ENCODE measurements around the gene BDH2. TPM values are rescaled to one million over a fixed set of nuclear protein-coding genes. Genes with fewer than 3 reads are reported as not detected.

BDH2 gene
- total and polyA plus RNA-seq, 4 donors = 44.1 to 120 (median 65.5) TPM

DNA sequence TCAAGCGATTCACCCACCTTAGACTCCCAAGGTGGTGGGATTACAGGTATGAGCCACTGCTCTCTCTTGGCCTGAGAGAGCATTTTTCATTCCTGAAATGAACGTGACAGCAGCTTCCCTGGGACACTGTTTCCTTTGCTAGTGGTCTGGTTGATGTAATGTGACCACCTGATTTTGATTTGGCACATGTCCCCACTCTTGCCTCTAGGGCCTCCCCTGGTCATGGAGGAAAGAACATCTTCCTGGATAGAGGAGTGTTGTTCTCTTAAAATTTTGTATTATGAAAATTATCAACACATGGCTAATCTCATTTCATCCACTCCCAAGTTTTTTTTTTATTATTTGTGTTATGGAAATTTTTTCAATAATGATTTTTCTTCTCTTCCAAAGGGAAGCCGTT, 46.9 kb downstream of the BDH2 start:
- intact Hi-C loops (cut with DNase I) = no loop called here

DNA sequence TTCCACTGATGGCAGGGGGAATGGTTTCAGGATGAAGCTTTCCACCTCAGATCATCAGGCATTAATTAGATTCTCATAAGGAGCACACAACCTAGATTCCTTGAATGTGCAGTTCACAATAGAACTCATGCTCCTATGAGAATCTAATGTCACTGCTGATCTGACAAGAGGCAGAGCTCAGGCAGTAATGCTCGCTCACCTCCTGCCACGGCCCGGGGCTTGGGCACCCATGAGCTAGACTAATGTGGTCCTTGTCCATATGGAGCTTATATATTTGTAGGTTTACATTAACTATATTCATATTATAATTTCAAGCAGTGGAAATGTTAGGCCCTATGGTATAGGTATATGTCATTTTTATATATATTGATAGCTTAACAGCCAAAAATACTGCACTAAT, 47.5 kb downstream of the BDH2 start:
- intact Hi-C loops (cut with DNase I) = no loop called here
- 95 to 97% methylated on average over 3 of the region's 3 CpGs for WGBS, 2 donors

More for the DNA sequence above, 46.9 kb downstream of the BDH2 start:
- Histone ChIP-seq H3K36me3 (ENCODE audit: control insufficient read depth in 1 of 2, insufficient read depth in 2 of 2, low read length in 1 of 2) (no peaks in the 10 kb centered on the region), H3K9me3 (ENCODE audit: control insufficient read depth, low read length) (no peaks in the 10 kb centered on the region), H3K27me3 (ENCODE audit: control insufficient read depth in 1 of 2, insufficient read depth in 2 of 2, low read length in 1 of 2) (no peaks in the 10 kb centered on the region), H3K27ac (ENCODE audit: low read depth in 1 of 2, low read length in 2 of 2) (no peak overlapping the region), H3K4me1 (ENCODE audit: control insufficient read depth in 1 of 2, insufficient read depth in 2 of 2, low read length in 2 of 2) (no peaks in the 10 kb centered on the region), H3K4me3 (ENCODE audit: low read length in 2 of 2) (no peak overlapping the region)
- WGBS, 2 donors = 80 to 81% methylated on average over 3 of the region's 3 CpGs
- DNase-seq (no peak), ATAC-seq (ENCODE audit: low FRiP score) (no peak)

DNA sequence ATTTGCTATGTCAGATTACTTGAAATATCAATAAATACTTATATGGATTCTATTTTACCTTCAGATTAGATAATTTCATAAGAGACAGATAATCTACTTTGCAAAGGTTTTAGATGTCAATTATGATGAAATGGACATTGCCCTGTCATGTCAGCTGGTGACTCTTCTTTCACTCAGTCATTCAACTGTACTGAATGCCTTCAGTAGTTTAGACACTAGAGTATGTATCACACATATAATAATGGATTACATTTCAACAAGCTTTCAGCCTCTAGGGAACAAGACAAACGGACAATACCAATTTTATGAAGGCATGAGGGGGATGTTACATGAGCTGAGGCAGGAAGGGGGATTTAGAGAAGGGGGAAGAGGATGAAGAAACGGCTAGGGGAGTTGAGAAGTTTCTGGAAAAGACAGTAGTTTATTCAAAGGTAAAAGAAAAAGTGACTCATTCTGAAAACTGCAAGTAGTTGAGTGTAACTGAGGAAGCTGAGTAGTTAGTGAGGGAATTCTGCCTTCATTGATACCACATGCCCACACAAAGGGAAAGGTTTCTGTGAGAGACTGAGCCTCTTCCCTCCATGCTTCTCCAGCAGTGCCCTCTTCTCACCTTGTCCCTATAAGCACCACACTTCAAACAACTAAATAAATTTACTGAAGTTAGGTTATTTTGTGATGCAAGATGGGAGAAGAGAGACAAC, 48.7 kb downstream of the BDH2 start:
- ATAC-seq (ENCODE audit: low FRiP score) = no peak

More for the DNA sequence above, 47.5 kb downstream of the BDH2 start:
- no peaks in the 10 kb centered on the region for H3K4me1 ChIP-seq (ENCODE audit: control insufficient read depth in 1 of 2, insufficient read depth in 2 of 2, low read length in 2 of 2)
- H3K4me3 ChIP-seq (ENCODE audit: low read length in 2 of 2) = no peak overlapping the region
- no peak overlapping the region for H3K27ac ChIP-seq (ENCODE audit: low read depth in 1 of 2, low read length in 2 of 2)
- H3K36me3 ChIP-seq (ENCODE audit: control insufficient read depth in 1 of 2, insufficient read depth in 2 of 2, low read length in 1 of 2) = no peaks in the 10 kb centered on the region
- no peaks in the 10 kb centered on the region for H3K9me3 ChIP-seq (ENCODE audit: control insufficient read depth, low read length)
- DNase-seq (no peak), ATAC-seq (ENCODE audit: low FRiP score) (no peak)
- H3K27me3 ChIP-seq (ENCODE audit: control insufficient read depth in 1 of 2, insufficient read depth in 2 of 2, low read length in 1 of 2) = no peaks in the 10 kb centered on the region

DNA sequence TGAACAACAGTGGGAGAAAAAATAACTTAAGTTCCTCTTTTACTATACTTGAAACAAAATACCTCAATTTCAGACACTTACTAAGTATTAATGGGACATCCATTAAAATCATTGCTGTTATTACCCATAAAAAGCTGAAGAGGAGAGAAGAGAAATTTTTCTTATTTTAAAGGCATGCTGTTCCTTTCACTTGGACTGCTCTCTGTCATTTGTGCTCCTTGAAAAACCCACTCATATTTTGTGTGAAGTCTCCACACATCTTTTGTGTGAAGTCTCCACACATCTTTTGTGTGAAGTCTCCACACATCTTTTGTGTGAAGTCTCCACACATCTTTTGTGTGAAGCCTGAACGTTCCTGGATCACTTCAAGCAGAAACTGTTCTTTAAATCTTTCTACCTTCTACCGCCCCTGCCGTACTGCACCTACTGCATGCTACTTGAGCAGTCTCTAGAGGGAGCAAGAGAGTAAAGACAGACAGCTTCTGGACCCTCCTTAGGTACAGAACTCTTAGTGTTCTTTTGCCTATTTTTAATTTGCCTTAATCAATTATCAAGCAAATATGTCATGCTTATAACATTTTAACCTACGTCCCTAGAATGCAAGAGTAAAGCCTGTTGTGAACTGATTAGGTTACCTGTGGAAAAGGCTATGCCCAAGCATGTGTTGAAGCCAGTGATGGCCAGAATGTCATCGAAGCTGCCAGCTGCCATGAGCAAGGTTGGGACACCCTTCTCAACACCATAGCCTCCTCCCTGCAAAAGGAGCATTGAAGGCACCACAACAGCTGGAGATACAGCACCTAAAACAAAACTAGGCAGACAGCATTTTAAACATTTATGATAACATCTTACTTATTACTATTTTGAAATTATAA, 53.0 kb downstream of the BDH2 start:
- H3K9me3 ChIP-seq (ENCODE audit: control insufficient read depth, low read length) = no peaks in the 10 kb centered on the region
- DNase-seq = no peak
- H3K27ac ChIP-seq (ENCODE audit: low read depth in 1 of 2, low read length in 2 of 2) = no peak overlapping the region
- H3K27me3 ChIP-seq (ENCODE audit: control insufficient read depth in 1 of 2, insufficient read depth in 2 of 2, low read length in 1 of 2) = no peaks in the 10 kb centered on the region
- H3K4me3 ChIP-seq (ENCODE audit: low read length in 2 of 2) = no peak overlapping the region
- intact Hi-C loops (cut with DNase I) = loop anchor here in 1 of 2 donors (5.0 kb wide), 1 partner anchor 51 kb away; the partner anchor contains the start of gene BDH2
- H3K4me1 ChIP-seq (ENCODE audit: control insufficient read depth in 1 of 2, insufficient read depth in 2 of 2, low read length in 2 of 2) = no peaks in the 10 kb centered on the region
- peak; percentile 78 for ATAC-seq (ENCODE audit: low FRiP score)
- H3K36me3 ChIP-seq (ENCODE audit: control insufficient read depth in 1 of 2, insufficient read depth in 2 of 2, low read length in 1 of 2) = no peaks in the 10 kb centered on the region
- 38% methylated on average over 5 of the region's 5 CpGs for WGBS, 2 donors

More for the DNA sequence above, 48.7 kb downstream of the BDH2 start:
- intact Hi-C loops (cut with DNase I) = no loop called here
- 34 to 49% methylated on average over 2 of the region's 2 CpGs for WGBS, 2 donors
- Histone ChIP-seq H3K4me1 (ENCODE audit: control insufficient read depth in 1 of 2, insufficient read depth in 2 of 2, low read length in 2 of 2) (no peaks in the 10 kb centered on the region), H3K9me3 (ENCODE audit: control insufficient read depth, low read length) (no peaks in the 10 kb centered on the region), H3K27ac (ENCODE audit: low read depth in 1 of 2, low read length in 2 of 2) (no peak overlapping the region), H3K27me3 (ENCODE audit: control insufficient read depth in 1 of 2, insufficient read depth in 2 of 2, low read length in 1 of 2) (no peaks in the 10 kb centered on the region), H3K4me3 (ENCODE audit: low read length in 2 of 2) (no peak overlapping the region), H3K36me3 (ENCODE audit: control insufficient read depth in 1 of 2, insufficient read depth in 2 of 2, low read length in 1 of 2) (no peaks in the 10 kb centered on the region)
- no peak for DNase-seq

DNA sequence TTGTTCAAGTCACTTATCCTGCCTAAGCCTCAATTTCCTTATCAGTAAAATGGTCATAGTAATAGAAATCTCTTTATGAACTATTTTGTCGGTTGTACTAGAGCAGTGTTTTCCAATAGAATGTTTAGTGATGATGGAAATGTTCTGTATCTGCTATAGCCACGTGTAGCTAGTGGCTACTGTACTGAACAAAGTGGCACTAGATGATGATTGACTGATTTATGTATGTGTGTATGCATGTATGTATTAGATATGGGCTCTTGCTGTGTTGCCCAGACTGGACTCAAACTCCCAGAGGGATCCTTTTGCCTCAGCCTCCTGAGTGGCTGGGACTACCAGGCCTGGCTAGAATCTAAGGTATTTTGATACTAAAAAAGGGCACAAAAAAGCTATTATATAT, 55.5 kb downstream of the BDH2 start:
- Histone ChIP-seq H3K36me3 (ENCODE audit: control insufficient read depth in 1 of 2, insufficient read depth in 2 of 2, low read length in 1 of 2) (no peaks in the 10 kb centered on the region), H3K27ac (ENCODE audit: low read depth in 1 of 2, low read length in 2 of 2) (no peak overlapping the region), H3K4me3 (ENCODE audit: low read length in 2 of 2) (no peak overlapping the region), H3K9me3 (ENCODE audit: control insufficient read depth, low read length) (no peaks in the 10 kb centered on the region), H3K27me3 (ENCODE audit: control insufficient read depth in 1 of 2, insufficient read depth in 2 of 2, low read length in 1 of 2) (no peaks in the 10 kb centered on the region), H3K4me1 (ENCODE audit: control insufficient read depth in 1 of 2, insufficient read depth in 2 of 2, low read length in 2 of 2) (no peaks in the 10 kb centered on the region)
- no peak for DNase-seq
- ATAC-seq (ENCODE audit: low FRiP score) = no peak
- WGBS, 2 donors = 72 to 73% methylated on average over 2 of the region's 2 CpGs
- intact Hi-C loops (cut with DNase I) = no loop called here

DNA sequence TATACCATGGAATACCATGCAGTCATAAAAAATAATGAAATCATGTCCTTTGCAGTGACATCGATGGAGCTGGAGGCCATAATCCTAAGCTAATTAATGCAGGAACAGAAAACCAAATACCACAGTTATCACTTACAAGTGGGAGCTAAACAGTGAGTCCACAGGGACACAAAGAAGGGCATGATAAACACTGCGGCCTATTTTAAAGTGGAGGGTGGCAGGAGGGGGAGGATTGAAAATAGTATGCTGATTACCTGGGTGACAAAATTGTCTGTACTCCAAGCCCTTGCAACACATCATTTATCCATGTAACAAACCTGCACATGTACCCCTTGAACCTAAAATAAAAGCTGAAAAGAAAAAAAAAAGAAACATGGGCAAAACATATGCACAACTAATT, 63.5 kb downstream of the BDH2 start:
- Histone ChIP-seq H3K27ac (ENCODE audit: low read depth in 1 of 2, low read length in 2 of 2) (no peak overlapping the region), H3K36me3 (ENCODE audit: control insufficient read depth in 1 of 2, insufficient read depth in 2 of 2, low read length in 1 of 2) (no peaks in the 10 kb centered on the region), H3K4me1 (ENCODE audit: control insufficient read depth in 1 of 2, insufficient read depth in 2 of 2, low read length in 2 of 2) (no peaks in the 10 kb centered on the region), H3K4me3 (ENCODE audit: low read length in 2 of 2) (no peak overlapping the region), H3K27me3 (ENCODE audit: control insufficient read depth in 1 of 2, insufficient read depth in 2 of 2, low read length in 1 of 2) (no peaks in the 10 kb centered on the region), H3K9me3 (ENCODE audit: control insufficient read depth, low read length) (no peaks in the 10 kb centered on the region)
- intact Hi-C loops (cut with DNase I) = no loop called here
- 97 to 98% methylated on average over 2 of the region's 2 CpGs for WGBS, 2 donors
- ATAC-seq (ENCODE audit: low FRiP score) = no peak
- DNase-seq = no peak

DNA sequence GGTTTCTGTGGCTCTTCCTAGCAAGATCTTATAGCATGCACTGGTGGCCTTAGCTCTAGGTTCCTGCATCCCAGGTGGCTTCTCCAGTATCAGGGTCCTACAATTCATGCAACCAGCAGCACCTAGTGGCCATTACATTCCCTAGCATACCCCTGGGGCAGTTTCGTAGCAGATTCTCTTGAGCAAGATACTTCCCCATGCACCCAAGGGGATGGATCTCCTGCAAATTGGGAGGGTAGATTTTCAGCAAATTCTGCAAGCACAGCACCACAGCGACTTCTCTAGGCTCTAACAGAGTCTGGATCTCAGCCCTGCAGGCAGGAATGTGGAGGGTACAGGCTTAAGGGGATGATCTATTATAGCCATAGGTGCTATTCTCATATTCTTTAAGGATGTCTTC, 67.1 kb downstream of the BDH2 start:
- DNase-seq = no peak
- no peaks in the 10 kb centered on the region for H3K4me1 ChIP-seq (ENCODE audit: control insufficient read depth in 1 of 2, insufficient read depth in 2 of 2, low read length in 2 of 2)
- intact Hi-C loops (cut with DNase I) = no loop called here
- no peak overlapping the region for H3K4me3 ChIP-seq (ENCODE audit: low read length in 2 of 2)
- H3K36me3 ChIP-seq (ENCODE audit: control insufficient read depth in 1 of 2, insufficient read depth in 2 of 2, low read length in 1 of 2) = no peaks in the 10 kb centered on the region
- no peaks in the 10 kb centered on the region for H3K9me3 ChIP-seq (ENCODE audit: control insufficient read depth, low read length)
- 64 to 65% methylated on average over 2 of the region's 2 CpGs for WGBS, 2 donors
- ATAC-seq (ENCODE audit: low FRiP score) = no peak
- no peak overlapping the region for H3K27ac ChIP-seq (ENCODE audit: low read depth in 1 of 2, low read length in 2 of 2)
- H3K27me3 ChIP-seq (ENCODE audit: control insufficient read depth in 1 of 2, insufficient read depth in 2 of 2, low read length in 1 of 2) = no peaks in the 10 kb centered on the region

DNA sequence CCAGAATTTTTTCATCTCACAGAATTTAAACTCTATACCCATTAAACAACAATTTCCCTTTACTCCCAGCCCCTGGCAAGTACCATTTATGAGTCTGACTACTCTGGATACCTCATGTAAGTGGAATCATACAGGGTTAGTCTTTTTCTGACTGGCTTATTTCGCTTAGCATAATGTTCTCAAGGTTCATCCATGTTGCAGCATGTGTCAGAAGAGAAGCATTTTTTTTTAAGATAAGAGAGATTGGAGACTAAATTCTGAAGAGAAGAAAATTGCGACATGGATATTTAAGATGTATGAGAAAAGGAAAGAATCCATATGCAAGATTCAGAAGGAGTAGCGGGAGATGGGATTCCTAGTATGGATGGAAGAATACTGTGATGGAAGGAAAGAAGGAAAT, 68.8 kb downstream of the BDH2 start:
- intact Hi-C loops (cut with DNase I) = no loop called here
- Histone ChIP-seq H3K4me3 (ENCODE audit: low read length in 2 of 2) (no peak overlapping the region), H3K9me3 (ENCODE audit: control insufficient read depth, low read length) (no peaks in the 10 kb centered on the region), H3K27ac (ENCODE audit: low read depth in 1 of 2, low read length in 2 of 2) (no peak overlapping the region), H3K36me3 (ENCODE audit: control insufficient read depth in 1 of 2, insufficient read depth in 2 of 2, low read length in 1 of 2) (no peaks in the 10 kb centered on the region), H3K4me1 (ENCODE audit: control insufficient read depth in 1 of 2, insufficient read depth in 2 of 2, low read length in 2 of 2) (no peaks in the 10 kb centered on the region), H3K27me3 (ENCODE audit: control insufficient read depth in 1 of 2, insufficient read depth in 2 of 2, low read length in 1 of 2) (no peaks in the 10 kb centered on the region)
- no peak for ATAC-seq (ENCODE audit: low FRiP score)
- WGBS, 2 donors = 88 to 98% methylated on average over 3 of the region's 3 CpGs
- DNase-seq = no peak

DNA sequence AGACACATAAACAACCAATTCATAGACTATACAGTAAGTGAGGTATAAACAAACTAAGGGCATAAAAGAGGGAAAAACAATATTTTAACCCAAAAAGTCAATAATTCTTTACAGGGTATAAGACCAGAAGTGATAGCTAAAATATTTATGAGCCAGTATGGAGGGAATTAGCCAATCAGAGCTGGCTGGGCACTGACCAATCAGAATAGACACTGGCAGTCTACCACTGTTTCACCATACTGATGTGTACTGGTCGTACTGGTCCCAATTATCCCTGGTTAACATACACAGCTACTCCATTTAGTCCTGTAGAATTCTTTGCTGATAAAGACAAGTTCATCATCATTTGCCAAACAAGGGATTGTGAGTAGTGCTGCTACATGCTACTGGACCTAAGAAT, 70.3 kb downstream of the BDH2 start:
- no peaks in the 10 kb centered on the region for H3K9me3 ChIP-seq (ENCODE audit: control insufficient read depth, low read length)
- H3K36me3 ChIP-seq (ENCODE audit: control insufficient read depth in 1 of 2, insufficient read depth in 2 of 2, low read length in 1 of 2) = no peaks in the 10 kb centered on the region
- ATAC-seq (ENCODE audit: low FRiP score) (no peak), DNase-seq (no peak)
- H3K27me3 ChIP-seq (ENCODE audit: control insufficient read depth in 1 of 2, insufficient read depth in 2 of 2, low read length in 1 of 2) = no peaks in the 10 kb centered on the region
- no peak overlapping the region for H3K27ac ChIP-seq (ENCODE audit: low read depth in 1 of 2, low read length in 2 of 2)
- H3K4me3 ChIP-seq (ENCODE audit: low read length in 2 of 2) = no peak overlapping the region
- intact Hi-C loops (cut with DNase I) = no loop called here
- WGBS, 2 donors = 87 to 91% methylated on average over 1 of the region's 1 CpG
- H3K4me1 ChIP-seq (ENCODE audit: control insufficient read depth in 1 of 2, insufficient read depth in 2 of 2, low read length in 2 of 2) = no peaks in the 10 kb centered on the region

All from aorta (tissue), 5 donors.